ENCODE measurements around the gene TOX2.

DNA sequence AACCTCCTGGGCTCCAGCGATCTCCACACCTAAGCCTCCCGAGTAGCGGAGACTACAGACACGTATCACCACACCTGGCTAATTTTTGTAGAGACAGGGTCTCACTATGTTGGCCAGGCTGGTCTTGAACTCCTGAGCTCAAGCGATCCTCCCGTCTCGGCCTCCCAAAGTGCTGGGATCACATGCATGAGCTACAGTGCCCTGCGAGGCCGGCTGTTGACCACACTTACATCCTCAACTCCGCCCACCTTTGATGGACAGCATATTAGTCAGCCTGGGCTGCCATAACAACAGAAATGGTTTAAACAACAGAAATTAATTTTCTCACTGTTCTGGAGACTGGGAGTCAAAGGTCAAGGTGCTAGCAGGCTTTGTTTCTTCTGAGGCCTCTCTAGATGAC, 164.6 kb downstream of the TOX2 start:
- TF ChIP-seq, protein P1, sequence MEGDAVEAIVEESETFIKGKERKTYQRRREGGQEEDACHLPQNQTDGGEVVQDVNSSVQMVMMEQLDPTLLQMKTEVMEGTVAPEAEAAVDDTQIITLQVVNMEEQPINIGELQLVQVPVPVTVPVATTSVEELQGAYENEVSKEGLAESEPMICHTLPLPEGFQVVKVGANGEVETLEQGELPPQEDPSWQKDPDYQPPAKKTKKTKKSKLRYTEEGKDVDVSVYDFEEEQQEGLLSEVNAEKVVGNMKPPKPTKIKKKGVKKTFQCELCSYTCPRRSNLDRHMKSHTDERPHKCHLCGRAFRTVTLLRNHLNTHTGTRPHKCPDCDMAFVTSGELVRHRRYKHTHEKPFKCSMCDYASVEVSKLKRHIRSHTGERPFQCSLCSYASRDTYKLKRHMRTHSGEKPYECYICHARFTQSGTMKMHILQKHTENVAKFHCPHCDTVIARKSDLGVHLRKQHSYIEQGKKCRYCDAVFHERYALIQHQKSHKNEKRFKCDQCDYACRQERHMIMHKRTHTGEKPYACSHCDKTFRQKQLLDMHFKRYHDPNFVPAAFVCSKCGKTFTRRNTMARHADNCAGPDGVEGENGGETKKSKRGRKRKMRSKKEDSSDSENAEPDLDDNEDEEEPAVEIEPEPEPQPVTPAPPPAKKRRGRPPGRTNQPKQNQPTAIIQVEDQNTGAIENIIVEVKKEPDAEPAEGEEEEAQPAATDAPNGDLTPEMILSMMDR (IDR thresholded peaks at IDR 0.05): no peak
- no peak for TF ChIP-seq POLR2A (IDR thresholded peaks at IDR 0.05)

All from thyroid gland (tissue), 4 donors.